Kidney capillary endothelial cell (primary cell): ENCODE data around the gene DUOX2.
"Not testable (repeated sequence)": the region's sequence is repeated elsewhere in the genome, so short reads cannot be mapped to it uniquely, and the experiment has no call there.

Experiments used
- DNase-seq: peaks from one replicate; pipeline ENCODE4 v3.0.0-alpha.2; 2018; ENCODE audit warnings: low spot score

Gene DUOX2

GRCh38 chr15:45073602-45074001 is 40.4 kb downstream of the DUOX2 start:
- DNase-seq, result not testable (repeated sequence)

DNA sequence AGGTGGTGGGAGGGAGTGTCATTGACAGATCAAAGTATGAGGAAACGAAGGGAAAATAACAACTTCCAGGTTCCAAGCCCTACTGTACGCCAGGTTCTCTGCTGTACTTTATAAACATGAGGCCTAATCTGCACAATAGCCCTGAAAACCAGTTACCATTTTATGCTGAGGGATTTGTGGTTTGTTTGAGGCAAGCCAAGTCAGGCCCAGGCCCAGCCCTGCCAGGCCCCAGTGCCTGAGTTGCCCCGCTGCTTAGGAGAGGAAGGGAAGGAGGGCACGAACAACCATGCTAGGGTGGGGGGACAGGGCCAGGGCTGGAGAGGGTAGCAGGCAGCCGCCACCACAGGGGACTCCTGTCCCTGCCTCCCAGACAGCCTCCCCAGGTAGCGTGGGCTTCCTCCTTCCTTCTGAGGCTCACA is 44.0 kb downstream of the DUOX2 start:
- not testable (repeated sequence) for DNase-seq

DNA sequence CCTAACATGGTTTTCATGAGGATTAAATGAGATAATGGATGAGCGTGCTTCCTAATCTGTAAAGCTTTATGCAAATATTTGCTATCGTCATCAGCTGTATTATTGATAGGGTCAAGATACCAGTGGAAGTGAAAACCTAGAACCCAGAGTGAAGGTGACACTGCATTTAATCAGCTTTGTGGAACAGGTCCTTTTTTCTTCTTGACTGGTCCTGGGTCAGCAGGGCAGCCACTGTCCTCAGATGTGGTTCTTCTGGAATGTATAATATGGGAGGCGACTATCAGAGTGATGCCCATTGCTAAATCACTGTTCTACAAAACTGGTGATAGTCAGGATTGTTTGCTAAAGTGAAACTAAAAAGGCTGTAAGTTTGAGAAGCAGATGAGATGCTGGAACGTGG is 49.6 kb downstream of the DUOX2 start:
- no peak for DNase-seq

- not testable (repeated sequence) for DNase-seq
Observed at GRCh38 chr15:45062301-45062700, 51.7 kb downstream of the DUOX2 start.

DNA sequence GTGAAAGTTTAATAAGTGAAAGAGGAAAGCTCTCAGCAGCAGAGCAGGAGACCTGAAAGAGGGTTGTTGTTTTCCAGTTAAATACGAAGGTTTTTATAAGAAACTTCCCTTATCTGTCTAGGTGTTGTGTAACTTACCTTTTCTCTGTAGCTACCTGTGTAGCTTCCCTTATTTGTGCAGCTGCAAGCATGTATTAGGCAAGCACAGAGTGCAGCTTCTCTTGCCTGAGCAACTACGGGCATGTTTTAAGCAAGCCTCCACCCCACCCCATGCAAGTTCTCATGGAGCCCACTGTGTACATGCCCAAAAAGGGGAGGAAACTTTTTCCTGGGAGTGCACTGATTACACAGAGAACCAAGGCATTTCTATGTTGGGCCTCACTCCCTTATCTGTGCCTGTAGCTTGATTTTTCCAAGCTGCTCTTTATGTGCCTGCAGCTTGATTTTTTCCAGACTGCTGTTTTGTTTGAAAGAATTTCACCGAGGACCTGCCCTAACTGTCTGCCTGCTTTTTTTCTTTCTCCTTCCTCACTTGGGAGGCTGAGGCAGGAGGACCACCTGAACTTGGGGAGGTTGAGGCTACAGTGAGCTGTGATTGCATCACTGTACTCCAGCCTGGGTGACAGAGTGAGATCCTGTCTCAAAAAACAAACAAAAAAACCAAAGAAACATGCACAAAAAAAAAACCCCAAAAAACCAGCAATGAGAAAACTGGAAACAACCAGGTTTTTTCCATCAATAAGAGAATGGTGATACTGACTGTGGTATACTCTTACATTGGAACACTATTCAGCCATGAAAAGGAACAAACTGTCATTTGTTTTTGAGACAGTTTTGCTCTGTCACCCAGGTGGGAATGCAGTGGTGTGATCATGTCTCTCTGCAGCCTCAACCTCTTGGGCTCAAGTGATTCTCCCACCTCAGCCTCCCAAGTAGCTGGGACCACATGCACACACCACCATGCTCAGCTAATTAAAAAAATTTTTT is 55.0 kb downstream of the DUOX2 start:
- DNase-seq, result not testable (repeated sequence)

DNA sequence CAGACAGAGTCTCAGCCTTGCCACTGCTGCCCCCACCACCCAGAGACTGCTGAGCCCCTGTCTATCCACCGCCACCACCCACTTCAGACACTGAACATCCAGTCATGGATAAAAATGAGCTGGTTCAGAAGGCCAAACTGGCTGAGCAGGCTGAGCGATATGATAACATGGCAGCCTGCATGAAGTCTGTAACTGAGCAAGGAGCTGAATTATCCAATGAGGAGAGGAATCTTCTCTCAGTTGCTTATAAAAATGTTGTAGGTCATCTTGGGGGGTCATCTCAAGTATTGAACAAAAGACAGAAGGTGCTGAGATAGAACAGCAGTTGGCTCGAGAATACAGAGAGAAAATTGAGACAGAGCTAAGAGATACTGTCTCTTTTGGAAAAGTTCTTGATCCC is 61.3 kb downstream of the DUOX2 start:
- not testable (repeated sequence) for DNase-seq

- DNase-seq, result no peak
Observed at GRCh38 chr15:45050587-45050986, 63.4 kb downstream of the DUOX2 start.

- DNase-seq, result no peak
Observed at GRCh38 chr15:45048794-45049631, 65.0 kb downstream of the DUOX2 start.

DNA sequence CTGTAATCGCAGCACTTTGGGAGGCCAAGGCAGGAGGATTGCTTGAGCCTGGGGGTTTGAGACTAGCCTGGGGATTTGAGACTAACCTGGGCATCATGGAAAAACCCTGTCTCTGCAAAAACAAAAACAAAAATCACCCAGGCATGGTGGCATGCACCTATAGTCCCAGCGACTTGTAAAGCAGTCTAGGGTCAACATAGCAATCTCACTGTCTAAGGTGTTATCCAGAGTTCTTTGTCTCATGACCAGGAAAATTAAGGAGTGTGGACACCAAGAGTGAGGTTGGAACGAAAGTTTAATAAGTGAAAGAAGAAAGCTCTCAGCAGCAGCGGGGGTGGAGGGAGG is 65.6 kb downstream of the DUOX2 start:
- not testable (repeated sequence) for DNase-seq

- DNase-seq, result not testable (repeated sequence)
Observed at GRCh38 chr15:45044270-45044669, 69.7 kb downstream of the DUOX2 start.

DNA sequence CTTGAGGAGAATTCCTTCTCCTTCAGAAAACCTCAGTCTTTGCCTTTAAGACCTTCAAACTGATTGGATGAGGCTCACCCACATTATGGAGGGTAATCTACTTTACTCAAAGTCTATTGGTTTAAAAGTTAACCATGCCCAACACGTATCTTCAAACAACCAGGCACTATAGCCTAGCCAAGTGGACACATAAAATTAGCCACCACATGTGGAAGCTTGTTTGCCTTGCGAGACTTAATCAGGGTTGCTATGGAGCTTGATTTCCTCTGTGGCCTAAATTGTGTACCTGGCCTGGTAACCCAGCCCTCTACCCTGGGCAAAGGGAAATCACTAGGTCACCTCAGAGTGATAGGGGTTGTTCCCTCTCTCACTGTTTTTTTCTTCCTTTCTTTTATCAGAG is 71.1 kb downstream of the DUOX2 start:
- DNase-seq, result not testable (repeated sequence)
